Gastrocnemius medialis (tissue), 4 donors: Measurements from ENCODE around the gene SRD5A2. TPM values are rescaled to one million over a fixed set of nuclear protein-coding genes. Genes with fewer than 3 reads are reported as not detected.

ENCODE experiments used
- ATAC-seq, 2 donors: fragments of 150-250 bp; one replicate each; pipeline ENCODE4 v1.9.1; 2016
- DNase-seq, 2 donors: peaks; one replicate each; pipeline ENCODE4 v3.0.0-alpha.2; 2019
- H3K27ac ChIP-seq, 4 donors: fragments of 200-600 bp; sonication (generic); 1 replicate in 1 of 4; 2 replicates in 3 of 4; pipeline ENCODE4 v1.5.1; 2016 to 2018; ENCODE audit warnings: mild to moderate bottlenecking in 2 of 4, moderate library complexity in 1 of 4
- H3K27me3 ChIP-seq, 3 donors: fragments of 200-600 bp; sonication (generic) in 2 of 3; 1 replicate in 1 of 3; 2 replicates in 2 of 3; pipeline versions ENCODE4 v1.5.1 to v1.6.0; 2016 to 2019; ENCODE audit warnings: mild to moderate bottlenecking in 1 of 3, moderate library complexity in 1 of 3
- H3K36me3 ChIP-seq, 2 donors: fragments of 200-600 bp; sonication (generic) in 1 of 2; one replicate each; pipeline ENCODE4 v1.5.1; 2017 to 2018
- H3K4me1 ChIP-seq, 2 donors: fragments of 200-600 bp; sonication (generic) in 1 of 2; one replicate each; pipeline ENCODE4 v1.5.1; 2016 to 2017; ENCODE audit warnings: mild to moderate bottlenecking in 2 of 2
- H3K4me3 ChIP-seq, 4 donors: fragments of 200-600 bp; sonication (generic) in 3 of 4; 1 replicate in 1 of 4; 2 replicates in 3 of 4; pipeline ENCODE4 v1.5.1; 2016 to 2019; ENCODE audit warnings: mild to moderate bottlenecking in 2 of 4
- H3K9me3 ChIP-seq, 3 donors: fragments of 200-600 bp; sonication (generic) in 2 of 3; 1 replicate in 1 of 3; 2 replicates in 2 of 3; pipeline ENCODE4 v1.5.1; 2016 to 2019
- POLR2A ChIP-seq, 2 donors: fragments of 450-650 bp; IDR thresholded peaks; one replicate each; pipeline ENCODE4 v1.6.1; 2017; ENCODE audit warnings: antibody characterized with exemption in 2 of 2, mild to moderate bottlenecking in 2 of 2, moderate library complexity in 2 of 2
- in situ Hi-C, 4 donors: fragments of 200-750 bp; cut with MboI; loops; one replicate each; pipeline versions ENCODE4 v1.15.0 to v1.8.0; 2017; ENCODE audit warnings: low sequenced_read_pairs in 4 of 4
- intact Hi-C: fragments of 100-400 bp; cut with DNase I; formaldehyde crosslinking; loops from one replicate; pipeline ENCODE4 v1.15.1; 2023; ENCODE audit warnings: low total_unique reads
- total RNA-seq, 4 donors: library from RNA; depleted of rRNA; stranded (reverse); fragments of >200 nt; gene quantifications; one replicate each; pipeline versions ENCODE4 v1.1.0 to v1.2.3, GENCODE V29; 2016
- TF ChIP-seq, protein P1 (sequence below), 5 experiments: fragments of 450-650 bp in 3 of 5; fragments of 200-600 bp in 2 of 5; sonication (generic) in 2 of 5; IDR thresholded peaks in 4 of 5; conservative IDR thresholded peaks in 1 of 5; 1 replicate in 4 of 5; 2 replicates in 1 of 5; pipeline ENCODE4 v1.5.1; 2016 to 2019; ENCODE audit warnings: antibody characterized with exemption in 5 of 5, mild to moderate bottlenecking in 3 of 5, moderate library complexity in 3 of 5

The SRD5A2 gene
- total RNA-seq, 4 donors from 2014 or later = 0.07 to 0.31 (median 0.07) TPM; not detected in 1

- ATAC-seq (no peak), DNase-seq (no peak)
- Histone ChIP-seq H3K4me3 (no peak overlapping the region), H3K27me3 (no peaks in the 10 kb centered on the region), H3K36me3 (no peaks in the 10 kb centered on the region), H3K9me3 (peaks cover 0 to 3% (median 0%) of the 10 kb centered on the region in 3 donors), H3K27ac (no peak overlapping the region), H3K4me1 (no peaks in the 10 kb centered on the region)
- intact Hi-C loops = no loop called here
- TF ChIP-seq POLR2A (IDR thresholded peaks at IDR 0.05) = no peak
- TF ChIP-seq, protein P1, sequence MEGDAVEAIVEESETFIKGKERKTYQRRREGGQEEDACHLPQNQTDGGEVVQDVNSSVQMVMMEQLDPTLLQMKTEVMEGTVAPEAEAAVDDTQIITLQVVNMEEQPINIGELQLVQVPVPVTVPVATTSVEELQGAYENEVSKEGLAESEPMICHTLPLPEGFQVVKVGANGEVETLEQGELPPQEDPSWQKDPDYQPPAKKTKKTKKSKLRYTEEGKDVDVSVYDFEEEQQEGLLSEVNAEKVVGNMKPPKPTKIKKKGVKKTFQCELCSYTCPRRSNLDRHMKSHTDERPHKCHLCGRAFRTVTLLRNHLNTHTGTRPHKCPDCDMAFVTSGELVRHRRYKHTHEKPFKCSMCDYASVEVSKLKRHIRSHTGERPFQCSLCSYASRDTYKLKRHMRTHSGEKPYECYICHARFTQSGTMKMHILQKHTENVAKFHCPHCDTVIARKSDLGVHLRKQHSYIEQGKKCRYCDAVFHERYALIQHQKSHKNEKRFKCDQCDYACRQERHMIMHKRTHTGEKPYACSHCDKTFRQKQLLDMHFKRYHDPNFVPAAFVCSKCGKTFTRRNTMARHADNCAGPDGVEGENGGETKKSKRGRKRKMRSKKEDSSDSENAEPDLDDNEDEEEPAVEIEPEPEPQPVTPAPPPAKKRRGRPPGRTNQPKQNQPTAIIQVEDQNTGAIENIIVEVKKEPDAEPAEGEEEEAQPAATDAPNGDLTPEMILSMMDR (IDR thresholded peaks at IDR 0.05 in 4 of 5, conservative IDR thresholded peaks at IDR 0.05 in 1 of 5) = no peak
- in situ Hi-C loops = no loop called here
Measured at GRCh38 chr2:31556940-31557339, 23.8 kb downstream of the SRD5A2 start.

DNA sequence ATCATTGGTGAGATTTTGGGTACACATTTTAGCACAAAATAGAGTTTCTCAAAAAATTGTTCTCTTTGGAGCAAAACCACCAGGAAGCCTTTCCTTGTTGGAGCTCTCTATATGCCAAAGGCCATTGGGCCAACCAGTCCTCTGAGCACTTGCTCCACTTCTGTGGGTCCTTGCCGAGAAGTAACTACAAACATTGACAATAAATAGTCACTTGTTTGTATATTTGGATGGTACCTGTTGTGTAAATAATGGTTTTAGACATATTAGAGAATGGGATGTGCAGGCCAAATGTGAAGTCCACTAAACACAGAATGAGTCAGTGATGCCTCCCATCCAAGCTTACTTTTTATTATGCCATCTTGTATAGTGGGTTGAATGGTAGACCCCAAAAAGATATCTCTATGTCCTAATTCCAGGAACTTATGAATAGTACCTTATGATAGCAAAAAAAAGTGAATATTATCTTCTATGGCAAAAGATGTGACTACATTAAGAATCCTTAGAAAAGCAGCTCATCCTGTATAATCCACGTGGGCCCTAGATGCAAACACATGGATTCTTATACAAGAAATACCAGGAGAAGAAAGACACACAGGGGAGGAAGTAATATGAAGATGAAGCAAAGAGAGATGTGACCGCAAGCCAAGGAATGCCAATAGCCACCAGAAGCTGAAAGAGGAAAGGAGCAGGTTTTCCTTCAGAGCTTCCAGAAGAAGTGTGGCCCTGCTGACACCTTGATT is 24.6 kb downstream of the SRD5A2 start:
- Histone ChIP-seq H3K4me3 (no peak overlapping the region), H3K9me3 (peaks cover 0 to 3% (median 0%) of the 10 kb centered on the region in 3 donors), H3K36me3 (no peaks in the 10 kb centered on the region), H3K27ac (no peak overlapping the region), H3K4me1 (no peaks in the 10 kb centered on the region), H3K27me3 (no peaks in the 10 kb centered on the region)
- DNase-seq (no peak), ATAC-seq (no peak)
- in situ Hi-C loops = no loop called here
- intact Hi-C loops = no loop called here
- no peak for TF ChIP-seq POLR2A (IDR thresholded peaks at IDR 0.05)
- TF ChIP-seq, protein P1 (IDR thresholded peaks at IDR 0.05 in 4 of 5, conservative IDR thresholded peaks at IDR 0.05 in 1 of 5) = no peak

GRCh38 chr2:31553362-31553761 is 27.4 kb downstream of the SRD5A2 start:
- H3K4me3 ChIP-seq = no peak overlapping the region
- H3K9me3 ChIP-seq = peaks cover 0 to 3% (median 0%) of the 10 kb centered on the region in 3 donors
- DNase-seq (no peak), ATAC-seq (no peak)
- intact Hi-C loops = no loop called here
- H3K4me1 ChIP-seq = no peaks in the 10 kb centered on the region
- in situ Hi-C loops = no loop called here
- no peak overlapping the region for H3K27ac ChIP-seq
- TF ChIP-seq, protein P1 (IDR thresholded peaks at IDR 0.05 in 4 of 5, conservative IDR thresholded peaks at IDR 0.05 in 1 of 5) = no peak
- no peak for TF ChIP-seq POLR2A (IDR thresholded peaks at IDR 0.05)
- no peaks in the 10 kb centered on the region for H3K27me3 ChIP-seq
- H3K36me3 ChIP-seq = no peaks in the 10 kb centered on the region

DNA sequence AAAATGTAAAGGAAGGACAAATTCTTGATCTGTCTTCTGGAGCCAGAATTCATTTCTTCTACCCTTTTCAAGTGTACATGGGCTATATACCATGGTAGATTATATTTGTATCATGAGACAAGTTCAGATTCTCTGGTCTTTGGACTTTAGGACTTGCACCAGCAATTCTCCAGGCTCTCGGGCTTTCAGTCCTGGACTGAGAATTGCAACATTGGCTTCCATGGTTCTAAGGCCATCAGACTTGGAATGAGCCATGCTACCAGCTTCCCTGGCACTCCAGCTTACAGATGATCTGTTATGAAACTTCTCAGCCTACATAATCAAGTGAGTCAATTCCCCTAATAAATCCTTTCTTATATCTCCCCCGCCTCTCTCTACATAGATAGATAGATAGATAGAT is 33.3 kb downstream of the SRD5A2 start:
- ATAC-seq (no peak), DNase-seq (no peak)
- intact Hi-C loops (no loop called here), in situ Hi-C loops (no loop called here)
- Histone ChIP-seq H3K4me3 (no peak overlapping the region), H3K27ac (no peak overlapping the region), H3K4me1 (no peaks in the 10 kb centered on the region), H3K36me3 (no peaks in the 10 kb centered on the region), H3K9me3 (peaks cover 0 to 3% (median 0%) of the 10 kb centered on the region in 3 donors), H3K27me3 (no peaks in the 10 kb centered on the region)
- TF ChIP-seq POLR2A (IDR thresholded peaks at IDR 0.05) = no peak
- TF ChIP-seq, protein P1 (IDR thresholded peaks at IDR 0.05 in 4 of 5, conservative IDR thresholded peaks at IDR 0.05 in 1 of 5) = no peak
